Epidermal melanocyte (primary cell): ENCODE results near the gene NPFF.
A peak's percentile ranks its signal among the peaks of the same experiment; 100 is the strongest.
"Not testable (repeated sequence)": the region's sequence is repeated elsewhere in the genome, so short reads cannot be mapped to it uniquely, and the experiment has no call there.

Experiments
- DNase-seq: peaks from one replicate; pipeline ENCODE4 v3.0.0; 2011; ENCODE audit warnings: low spot score; ENCODE audit not compliant: insufficient read length

NPFF gene, protein sequence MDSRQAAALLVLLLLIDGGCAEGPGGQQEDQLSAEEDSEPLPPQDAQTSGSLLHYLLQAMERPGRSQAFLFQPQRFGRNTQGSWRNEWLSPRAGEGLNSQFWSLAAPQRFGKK

DNA sequence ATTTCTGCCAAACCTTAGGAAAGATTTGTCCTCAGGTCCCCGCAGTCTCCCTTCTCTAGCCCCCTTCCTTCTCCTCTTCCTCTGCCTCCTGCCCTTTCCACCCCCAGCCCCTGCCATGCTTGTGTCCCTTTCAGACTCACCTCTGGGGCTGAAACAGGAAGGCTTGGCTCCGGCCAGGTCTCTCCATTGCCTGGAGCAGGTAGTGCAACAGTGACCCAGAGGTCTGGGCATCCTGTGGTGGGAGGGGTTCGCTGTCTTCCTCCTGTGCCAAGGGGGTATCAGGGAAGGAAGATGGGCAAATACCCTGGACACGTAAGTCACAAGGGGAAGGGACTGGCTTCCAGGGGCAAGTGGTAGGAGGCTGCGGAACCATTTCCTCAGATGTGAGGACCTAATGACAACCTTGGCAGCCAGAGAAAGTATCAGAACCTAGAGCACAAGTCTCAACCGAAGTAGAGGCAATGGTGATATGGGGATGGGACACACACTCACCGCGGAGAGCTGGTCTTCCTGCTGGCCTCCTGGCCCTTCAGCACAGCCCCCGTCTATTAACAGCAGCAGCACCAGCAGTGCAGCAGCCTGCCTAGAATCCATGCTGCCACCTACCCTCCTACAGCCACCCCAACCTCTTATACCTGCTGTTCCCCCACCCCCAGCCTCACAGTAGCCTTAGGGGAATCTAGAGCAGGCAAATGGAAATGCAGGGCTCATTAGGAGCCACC, at the start of gene NPFF:
Gene NPFF, minus strand, starts transcription at position 604 of the 722 bp plus-strand sequence. Its CDS starts 10 bp downstream, at position 594.
- no peak for DNase-seq

DNA sequence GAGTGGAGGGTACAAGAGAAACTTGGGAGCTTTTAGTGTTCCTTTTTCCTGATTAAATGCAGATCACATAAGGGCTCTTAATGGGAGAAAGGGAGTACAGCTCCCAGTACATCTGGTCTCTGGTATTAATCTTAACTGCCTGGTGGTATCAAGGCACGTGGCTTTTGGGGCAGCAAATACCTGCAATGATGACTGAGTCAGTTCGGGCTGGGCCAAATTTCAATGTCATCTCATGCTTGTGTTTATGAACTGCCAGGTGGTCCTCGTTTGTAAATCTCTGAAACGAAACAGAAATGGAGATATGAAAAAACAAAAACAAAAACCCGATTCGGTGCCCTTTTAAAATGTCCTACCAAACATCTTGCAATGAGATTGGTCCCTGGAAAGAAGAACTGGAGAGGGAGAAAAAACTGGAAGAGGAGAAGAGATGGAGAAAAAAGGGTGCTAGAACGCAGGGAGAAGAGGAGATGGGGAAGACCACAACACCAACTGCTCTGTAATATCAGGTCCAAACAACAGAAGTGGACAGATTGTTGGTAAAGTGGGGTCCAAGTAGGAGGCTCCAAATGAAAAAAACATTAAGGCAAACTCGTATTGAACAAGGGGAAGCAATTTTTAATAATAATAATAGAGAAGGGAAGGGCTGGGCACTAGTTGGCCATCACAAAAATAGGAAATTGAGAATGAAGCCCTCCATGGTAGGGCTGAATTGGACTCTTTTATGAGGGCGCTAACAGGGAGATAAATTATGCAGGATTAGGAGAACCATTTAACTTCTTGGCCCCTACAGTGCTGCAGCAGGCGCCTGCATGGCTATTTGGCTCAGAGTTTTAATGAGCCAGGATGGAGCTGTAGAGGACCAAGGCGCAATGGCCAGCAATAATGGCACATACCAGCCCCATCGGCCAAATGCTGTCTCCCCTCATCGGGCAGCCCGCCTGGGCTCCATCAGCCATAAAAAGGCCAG, 45.4 kb upstream of the NPFF start:
- DNase-seq: no peak

DNA sequence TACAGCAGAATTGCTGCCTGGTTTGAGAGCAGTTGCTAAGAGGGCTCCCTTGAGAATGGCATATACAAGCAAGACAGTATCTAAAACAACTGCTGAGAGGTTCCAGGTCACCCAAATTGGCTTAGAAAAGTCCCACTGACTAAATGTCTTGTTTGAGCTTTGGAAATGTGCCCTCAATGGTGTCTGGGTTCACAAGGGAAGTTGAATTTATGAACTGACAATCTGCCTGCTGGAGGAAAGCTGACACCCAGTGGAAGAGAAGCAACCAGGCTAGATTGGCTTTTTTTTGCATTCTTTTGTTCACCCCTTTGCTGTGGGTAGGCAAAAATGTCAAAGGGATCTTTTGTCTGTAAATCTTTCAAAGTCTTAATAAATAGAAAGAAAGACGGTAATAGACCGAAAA, 44.6 kb upstream of the NPFF start:
- no peak for DNase-seq

DNA sequence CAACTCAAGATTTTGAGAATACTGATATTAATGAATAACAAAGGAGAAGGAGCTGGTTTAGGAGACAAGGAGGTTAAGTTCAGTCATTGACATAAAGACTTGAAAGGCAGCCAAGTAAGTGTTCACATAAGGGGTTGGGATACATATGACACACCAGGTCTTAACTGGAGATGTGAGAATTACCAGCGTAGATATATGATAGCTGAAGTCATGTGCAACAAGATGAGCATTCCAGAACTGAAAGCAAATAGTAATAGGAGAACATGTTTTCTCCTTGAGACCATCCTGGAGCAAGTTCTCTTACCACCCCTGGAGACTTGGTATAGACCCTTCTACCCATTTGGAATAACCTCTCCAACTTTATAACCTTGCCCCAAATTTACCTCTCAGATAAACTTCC, 43.3 kb upstream of the NPFF start:
- no peak for DNase-seq

DNA sequence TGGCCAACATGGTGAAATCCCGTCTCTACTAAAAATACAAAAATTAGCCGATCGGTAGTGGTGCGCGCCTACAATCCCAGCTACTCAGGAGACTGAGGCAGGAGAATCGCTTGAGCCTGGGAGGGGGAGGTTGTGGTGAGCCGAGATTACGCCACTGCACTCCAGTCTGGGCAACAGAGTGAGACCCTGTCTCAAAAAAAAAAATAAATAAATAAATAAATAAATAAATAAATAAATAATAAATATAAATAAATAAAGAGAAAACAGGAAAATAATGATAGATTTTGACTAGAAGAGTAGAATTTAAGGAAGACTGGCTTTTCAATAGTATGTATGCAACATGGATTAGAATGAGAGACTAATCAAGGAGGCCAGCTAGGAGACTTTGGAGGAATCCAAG, 42.8 kb upstream of the NPFF start:
- DNase-seq: not testable (repeated sequence)

DNA sequence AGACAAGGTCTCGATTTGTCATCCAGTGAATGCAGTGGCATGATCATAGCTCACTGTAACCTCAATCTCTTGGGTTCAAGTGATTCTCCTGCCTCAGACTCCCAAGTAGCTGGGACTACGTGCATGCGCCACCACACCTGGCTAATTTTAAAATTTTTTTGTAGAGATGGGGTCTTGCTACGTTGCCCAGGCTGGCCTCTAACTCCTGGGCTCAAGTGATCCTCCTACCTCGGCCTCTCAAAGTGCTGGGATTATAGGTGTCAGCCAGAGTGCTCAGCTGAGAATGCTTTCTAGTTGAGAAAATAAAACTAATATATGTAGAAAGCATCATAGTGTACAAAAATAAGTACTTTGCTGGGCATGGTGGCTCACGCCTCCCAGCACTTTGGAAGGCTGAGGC, 41.1 kb upstream of the NPFF start:
- not testable (repeated sequence) for DNase-seq

DNA sequence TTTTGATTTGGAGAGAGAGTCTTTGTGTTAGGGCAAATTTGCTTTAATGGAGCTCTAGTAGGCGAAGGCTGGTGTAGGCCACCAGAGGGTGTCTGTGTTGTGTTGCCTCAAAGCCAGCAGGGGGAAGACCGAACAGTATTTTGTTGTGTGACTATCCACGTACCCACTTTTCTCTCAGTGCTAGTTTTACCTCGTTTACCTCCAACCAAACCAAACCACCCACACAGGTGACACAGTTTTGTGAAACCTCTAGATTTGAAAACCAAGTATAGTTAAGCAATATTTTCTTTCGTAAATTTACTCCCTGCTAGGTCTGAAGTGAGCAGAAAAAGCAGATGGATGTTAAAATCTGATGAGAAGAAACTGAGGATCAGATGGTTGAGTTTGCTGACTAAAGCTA, 36.3 kb upstream of the NPFF start:
- DNase-seq: peak; percentile 42

DNA sequence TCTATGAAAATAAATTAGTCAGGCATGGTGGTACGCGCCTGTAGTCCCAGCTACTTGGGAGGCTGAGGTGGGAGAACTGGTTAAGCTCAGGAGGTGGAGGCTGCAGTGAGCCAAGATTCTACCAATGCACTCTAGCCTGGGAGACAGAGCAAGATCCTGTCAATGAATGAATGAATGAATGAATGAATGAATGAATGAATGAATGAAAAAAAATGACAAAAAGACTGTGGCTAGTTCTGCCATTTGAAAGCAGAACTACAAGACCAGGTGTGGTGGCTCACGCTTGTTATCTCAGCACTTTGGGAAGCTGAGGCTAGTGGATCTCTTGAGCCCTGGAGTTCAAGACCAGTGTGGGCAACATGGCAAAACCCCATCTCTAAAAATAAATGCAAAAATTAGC, 32.2 kb upstream of the NPFF start:
- DNase-seq: no peak

DNA sequence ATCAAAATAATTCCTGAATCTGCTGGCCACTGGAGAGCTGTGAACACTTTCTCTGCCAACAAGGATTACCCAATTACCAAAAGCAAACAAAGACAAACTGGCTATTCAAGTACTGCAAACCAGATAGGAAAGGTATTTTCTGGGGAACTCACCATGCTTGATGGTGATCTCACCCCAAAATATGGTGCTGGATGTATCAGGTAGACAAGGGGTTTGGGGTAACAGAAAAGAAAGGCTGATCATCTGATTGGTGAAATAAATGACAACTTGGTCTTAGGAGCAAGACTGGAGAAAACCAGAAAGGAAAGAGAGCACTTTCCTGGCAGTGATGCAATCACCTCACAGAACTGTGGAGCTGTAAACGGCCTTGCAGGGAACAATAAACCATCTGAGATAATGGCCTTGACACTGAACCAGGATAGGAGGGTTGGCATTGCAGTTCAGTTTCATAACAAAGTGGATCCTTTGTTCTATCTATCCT, 31.0 kb upstream of the NPFF start:
- DNase-seq: no peak

DNA sequence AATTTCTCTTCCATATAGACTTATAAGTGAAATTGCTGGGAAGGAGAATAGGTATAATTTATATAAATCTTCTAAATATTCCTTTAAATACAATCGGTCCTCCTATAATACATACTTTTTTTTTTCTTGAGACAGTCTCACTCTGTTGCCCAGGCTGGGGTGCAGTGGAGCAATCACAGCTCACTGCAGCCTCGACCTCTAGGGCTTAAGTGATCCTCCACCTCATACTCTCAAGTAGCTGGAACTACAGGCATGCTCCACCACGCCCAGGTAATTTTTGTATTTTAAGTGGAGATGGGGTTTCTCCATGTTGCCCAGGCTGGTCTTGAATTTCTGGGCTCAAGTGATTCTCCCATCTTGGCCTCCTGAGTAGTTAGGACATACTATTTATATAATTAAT, 29.7 kb upstream of the NPFF start:
- no peak for DNase-seq

DNA sequence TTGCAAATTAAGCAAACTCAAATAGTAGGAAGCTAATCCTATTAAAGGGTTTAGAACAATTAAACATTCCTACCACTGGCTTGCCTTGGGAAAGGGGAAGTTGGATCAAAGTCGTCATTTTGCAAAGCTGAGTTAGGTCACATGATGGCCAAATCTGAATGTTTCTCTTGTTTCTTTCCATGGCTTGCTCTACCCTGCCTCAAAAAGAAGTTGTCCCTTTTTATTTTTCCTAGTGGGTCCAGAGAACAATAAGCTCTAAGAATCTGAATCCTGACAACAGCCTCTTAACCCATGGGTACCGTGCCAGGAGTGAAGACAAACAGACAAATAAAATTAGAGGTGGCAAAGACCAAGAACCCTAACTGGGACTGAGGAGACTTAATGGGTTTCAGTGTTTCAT, 26.2 kb upstream of the NPFF start:
- no peak for DNase-seq

DNA sequence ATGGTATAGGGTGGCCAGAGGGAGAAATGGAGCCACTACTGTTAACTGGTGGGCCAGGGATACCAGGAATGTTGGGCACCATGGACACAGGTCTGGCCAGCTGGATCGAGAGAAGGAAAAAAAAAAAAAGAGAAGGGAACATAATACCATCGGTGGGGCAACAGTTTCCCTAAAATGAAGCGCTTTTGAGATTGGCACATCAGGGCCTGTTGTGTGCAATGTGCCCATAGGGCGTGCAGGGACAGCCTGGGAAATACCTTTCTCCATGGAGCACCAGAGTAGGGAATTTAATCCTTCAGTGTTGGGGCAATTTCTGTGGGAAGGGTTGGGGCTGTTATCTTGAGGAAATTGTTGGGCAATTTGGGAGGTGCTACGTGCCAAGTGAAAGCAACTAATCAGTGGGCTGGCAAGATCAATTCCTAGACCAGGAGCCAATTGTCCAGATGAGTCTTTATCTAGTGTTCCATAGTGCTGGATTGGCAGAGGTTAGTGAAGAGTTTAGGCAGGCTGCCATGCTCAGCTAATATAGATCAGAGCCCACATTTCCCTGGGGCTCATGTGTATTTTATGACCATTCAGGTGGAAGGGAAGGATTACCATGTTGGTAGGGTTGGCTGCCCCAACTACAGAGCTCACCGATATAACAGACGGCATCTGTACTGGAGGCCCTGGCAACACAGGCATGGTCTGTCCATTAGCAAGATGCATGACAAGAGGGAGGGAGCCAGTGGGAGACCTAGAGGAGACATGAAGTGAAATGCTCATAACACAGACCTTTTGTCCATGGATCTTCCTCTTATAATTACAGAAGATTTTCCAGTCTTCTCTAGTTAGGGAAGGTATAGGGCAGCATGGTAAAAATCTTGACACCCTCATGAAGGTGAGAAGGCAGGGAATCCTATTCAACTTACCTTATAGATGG, 25.5 kb upstream of the NPFF start:
- no peak for DNase-seq

DNA sequence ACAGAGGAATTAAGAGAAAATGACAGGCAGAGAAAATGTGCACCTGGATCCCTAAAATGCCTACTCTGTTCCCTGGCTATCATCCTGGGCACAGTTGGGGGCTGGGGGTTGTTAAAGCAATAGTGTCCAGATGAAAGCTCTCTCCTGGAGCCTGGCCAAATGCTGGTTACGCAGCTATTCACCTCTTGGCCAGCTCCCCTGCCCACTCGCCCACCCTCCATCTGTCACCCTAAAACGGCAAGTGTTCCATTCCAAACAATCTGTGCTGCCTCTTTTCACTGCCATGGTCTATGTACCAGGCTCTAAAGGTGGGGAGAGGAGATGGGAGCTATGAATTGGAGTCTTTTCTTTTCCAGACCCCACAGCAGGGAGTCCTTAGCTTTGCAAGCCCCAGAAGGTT, 24.7 kb upstream of the NPFF start:
- no peak for DNase-seq

DNA sequence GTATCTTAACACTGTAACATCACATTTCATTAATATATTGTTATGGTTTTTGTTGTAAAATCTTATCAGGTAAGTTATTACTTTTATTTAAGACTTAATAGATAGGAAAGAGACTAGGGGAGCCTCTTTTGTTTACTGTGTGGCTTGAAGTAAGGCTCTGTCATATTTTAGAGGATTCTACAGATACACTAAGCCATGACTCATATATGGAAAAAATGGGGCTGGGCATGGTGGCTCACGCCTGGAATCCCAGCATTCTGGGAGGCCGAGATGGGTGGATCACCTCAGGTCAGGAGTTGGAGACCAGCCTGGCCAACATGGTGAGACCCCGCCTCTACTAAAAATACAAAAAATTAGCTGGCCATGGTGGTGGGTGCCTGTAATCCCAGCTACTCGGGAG, 23.6 kb upstream of the NPFF start:
- no peak for DNase-seq

DNA sequence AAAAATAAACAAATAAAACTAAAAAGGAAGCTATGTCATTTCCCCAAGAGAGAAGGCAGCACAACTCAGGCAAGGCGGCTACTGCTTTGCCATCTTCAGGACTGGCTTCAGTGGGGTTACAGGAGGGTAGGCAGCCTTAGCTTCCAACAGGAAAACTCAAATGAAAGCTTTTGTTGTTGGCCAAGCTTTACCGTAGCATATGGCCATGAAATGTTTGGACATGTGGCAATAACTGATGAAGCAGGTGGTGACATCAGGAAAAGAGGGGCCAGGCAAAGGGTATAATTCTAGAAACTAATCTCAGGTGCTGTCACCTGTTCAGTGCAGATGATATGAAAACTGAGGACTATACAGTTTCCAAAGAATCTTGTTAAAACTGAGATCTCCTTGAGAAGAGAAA, 22.8 kb upstream of the NPFF start:
- DNase-seq: no peak

DNA sequence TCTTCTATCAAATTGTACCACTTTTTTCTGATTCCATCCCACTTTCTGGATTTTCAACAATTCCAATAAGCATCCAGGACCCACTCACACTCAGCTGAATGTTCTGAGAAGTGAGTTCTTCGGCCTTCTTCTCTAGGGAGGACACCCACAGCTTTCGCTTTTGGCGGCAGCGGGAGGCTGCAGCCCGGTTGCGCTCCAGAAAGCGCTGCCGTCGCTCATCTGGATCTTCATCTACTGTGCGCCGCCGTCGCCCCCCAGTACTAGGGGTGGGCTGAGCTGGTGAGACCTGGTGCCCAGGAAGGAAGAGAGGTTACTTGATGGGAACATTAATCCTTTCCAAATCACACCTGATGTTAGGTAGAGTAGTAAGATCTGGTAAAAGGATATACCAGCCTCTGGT, 17.2 kb upstream of the NPFF start:
- no peak for DNase-seq

DNA sequence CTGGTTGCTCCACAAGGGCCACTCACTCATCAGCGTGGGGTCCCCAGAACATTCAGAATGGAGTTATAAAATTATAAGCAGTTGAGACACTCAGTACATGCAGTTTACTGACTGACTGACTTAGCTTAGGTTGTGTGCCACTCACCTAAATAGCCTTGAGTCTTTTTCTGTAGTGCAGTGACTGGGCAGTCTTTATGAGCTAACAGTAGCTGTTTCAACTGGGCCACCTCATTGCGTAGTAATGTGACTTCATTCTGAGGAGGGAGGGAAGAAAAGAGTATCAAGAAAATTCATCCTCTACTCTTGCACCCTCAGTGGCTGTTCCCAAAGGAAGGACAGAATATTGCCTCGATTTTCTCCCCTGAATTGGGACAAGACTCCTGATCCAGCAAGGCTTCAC, 15.8 kb upstream of the NPFF start:
- no peak for DNase-seq

DNA sequence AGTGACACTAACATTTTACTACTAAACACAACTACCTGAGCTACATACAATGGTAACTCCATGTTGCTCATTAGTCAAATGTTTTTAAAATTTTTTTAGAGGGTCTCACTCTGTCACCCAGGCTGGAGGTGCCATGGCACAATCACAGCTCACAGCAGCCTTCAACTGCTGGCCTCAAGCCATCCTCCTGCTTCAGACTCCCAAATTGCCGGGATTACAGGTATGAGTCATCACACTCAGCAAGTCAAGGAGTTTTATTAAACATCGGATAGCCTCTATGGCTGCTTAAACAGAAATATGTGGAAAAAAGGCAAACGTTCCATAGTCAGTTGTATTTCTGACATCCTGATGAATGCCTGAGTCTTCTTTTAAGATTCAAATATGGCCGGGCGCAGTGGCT, 11.1 kb upstream of the NPFF start:
- no peak for DNase-seq

DNA sequence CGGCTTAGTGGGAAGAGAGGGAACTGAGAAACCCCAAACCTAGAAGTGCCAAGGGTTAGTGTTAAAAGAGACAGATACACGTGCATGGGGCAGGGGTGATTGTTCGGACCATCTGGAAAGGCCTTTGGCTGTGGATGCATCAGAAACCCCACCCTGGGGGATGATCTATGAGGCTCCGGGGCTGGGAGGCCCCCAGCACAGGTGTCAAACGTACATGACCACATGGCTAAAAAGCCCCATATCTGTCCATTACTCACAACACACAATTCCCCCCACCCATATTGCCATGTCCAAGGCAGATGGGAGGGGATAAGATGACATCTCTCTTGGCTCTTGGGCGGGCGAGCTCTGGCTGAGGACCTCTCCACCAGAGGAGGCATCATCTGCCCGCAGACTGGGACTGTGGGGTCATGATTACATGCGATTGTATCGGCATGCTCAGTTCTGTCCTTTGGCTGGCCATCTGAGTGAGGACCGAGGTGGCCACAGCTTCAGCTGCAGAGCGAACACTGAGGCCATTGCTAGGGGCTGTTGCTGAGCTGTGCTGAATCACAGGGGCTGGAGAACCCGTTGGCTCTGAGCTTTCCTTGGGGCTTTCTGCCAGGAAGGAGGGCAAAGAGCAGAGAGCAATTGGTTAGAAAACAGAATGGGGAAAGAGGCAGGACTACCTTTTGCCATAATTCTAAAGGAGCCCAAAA, 9.6 kb upstream of the NPFF start:
- DNase-seq: no peak

DNA sequence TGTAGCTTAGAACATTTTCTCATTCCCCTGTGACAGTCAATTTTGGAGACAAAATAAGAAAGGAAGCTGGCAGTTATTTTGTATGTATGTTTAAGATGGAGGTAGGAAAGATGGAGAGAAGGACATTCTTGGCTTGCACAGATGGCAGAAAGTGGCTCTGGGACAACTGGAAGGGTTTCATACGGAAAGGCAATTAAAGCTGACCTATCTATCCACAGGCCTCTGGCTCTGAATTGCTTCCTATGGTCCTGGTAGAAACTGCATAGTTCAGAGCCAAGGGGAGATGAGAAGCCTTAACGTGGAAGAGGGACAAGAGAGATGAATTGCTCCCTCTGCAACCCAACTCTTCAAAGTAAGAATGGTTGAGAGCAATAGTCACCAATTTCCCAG, 8.0 kb upstream of the NPFF start:
- no peak for DNase-seq
